ENCODE measurements around the gene TEX53. TPM values are rescaled to one million over a fixed set of nuclear protein-coding genes. Genes with fewer than 3 reads are reported as not detected.
A peak's percentile ranks its signal among the peaks of the same experiment; 100 is the strongest.

Gene TEX53
- total and polyA plus RNA-seq, 10 of the 15 experiments (the other 5 are each of a cell fraction or from before 2014, with no cell fraction given), result not detected

GRCh38 chr9:114616684-114617520 is 40.7 kb downstream of the TEX53 start (continued):
- TF ChIP-seq, protein P1, sequence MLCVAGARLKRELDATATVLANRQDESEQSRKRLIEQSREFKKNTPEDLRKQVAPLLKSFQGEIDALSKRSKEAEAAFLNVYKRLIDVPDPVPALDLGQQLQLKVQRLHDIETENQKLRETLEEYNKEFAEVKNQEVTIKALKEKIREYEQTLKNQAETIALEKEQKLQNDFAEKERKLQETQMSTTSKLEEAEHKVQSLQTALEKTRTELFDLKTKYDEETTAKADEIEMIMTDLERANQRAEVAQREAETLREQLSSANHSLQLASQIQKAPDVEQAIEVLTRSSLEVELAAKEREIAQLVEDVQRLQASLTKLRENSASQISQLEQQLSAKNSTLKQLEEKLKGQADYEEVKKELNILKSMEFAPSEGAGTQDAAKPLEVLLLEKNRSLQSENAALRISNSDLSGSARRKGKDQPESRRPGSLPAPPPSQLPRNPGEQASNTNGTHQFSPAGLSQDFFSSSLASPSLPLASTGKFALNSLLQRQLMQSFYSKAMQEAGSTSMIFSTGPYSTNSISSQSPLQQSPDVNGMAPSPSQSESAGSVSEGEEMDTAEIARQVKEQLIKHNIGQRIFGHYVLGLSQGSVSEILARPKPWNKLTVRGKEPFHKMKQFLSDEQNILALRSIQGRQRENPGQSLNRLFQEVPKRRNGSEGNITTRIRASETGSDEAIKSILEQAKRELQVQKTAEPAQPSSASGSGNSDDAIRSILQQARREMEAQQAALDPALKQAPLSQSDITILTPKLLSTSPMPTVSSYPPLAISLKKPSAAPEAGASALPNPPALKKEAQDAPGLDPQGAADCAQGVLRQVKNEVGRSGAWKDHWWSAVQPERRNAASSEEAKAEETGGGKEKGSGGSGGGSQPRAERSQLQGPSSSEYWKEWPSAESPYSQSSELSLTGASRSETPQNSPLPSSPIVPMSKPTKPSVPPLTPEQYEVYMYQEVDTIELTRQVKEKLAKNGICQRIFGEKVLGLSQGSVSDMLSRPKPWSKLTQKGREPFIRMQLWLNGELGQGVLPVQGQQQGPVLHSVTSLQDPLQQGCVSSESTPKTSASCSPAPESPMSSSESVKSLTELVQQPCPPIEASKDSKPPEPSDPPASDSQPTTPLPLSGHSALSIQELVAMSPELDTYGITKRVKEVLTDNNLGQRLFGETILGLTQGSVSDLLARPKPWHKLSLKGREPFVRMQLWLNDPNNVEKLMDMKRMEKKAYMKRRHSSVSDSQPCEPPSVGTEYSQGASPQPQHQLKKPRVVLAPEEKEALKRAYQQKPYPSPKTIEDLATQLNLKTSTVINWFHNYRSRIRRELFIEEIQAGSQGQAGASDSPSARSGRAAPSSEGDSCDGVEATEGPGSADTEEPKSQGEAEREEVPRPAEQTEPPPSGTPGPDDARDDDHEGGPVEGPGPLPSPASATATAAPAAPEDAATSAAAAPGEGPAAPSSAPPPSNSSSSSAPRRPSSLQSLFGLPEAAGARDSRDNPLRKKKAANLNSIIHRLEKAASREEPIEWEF (IDR thresholded peaks at IDR 0.05; ENCODE audit: insufficient replicate concordance, low read depth, low read length), result no peak
- TF ChIP-seq CBFB (IDR thresholded peaks at IDR 0.05; ENCODE audit: low read depth) (0 out of 2 replicates have a peak, but pooled peaks have one; percentile 48), NFYA (IDR thresholded peaks at IDR 0.05; ENCODE audit: borderline replicate concordance, low read depth, low read length) (no peak), RB1 (IDR thresholded peaks at IDR 0.05; ENCODE audit: borderline replicate concordance) (no peak), BMI1 (IDR thresholded peaks at IDR 0.05; ENCODE audit: borderline replicate concordance) (no peak), ZNF217 (IDR thresholded peaks at IDR 0.05) (peak; percentile 52; the same call in 1 of the 2 replicates), RBBP5 (conservative IDR thresholded peaks at IDR 0.05) (no peak), PAX8 (IDR thresholded peaks at IDR 0.05) (no peak), GATAD2B (conservative IDR thresholded peaks at IDR 0.05; ENCODE audit: low read depth) (peak; percentile 90), NR2C1 (IDR thresholded peaks at IDR 0.05) (peak; percentile 68), MYC (IDR thresholded peaks at IDR 0.05; ENCODE audit: insufficient read depth, insufficient read length, insufficient replicate concordance, low read length, severe bottlenecking) (no peak), CBX5 (IDR thresholded peaks at IDR 0.05; ENCODE audit: low read depth) (peak; percentile 27; the same call in 1 of the 2 replicates), NFXL1 (IDR thresholded peaks at IDR 0.05; ENCODE audit: borderline replicate concordance) (no peak), PML (IDR thresholded peaks at IDR 0.05; ENCODE audit: low read length) (no peak), RCOR1 (conservative IDR thresholded peaks at IDR 0.05; ENCODE audit: low read depth, low read length) (no peak), POLR2AphosphoS2 (IDR thresholded peaks at IDR 0.05; ENCODE audit: low read depth, low read length) (no peak), ZNF24 (IDR thresholded peaks at IDR 0.05) (no peak), TCF7 (IDR thresholded peaks at IDR 0.05; ENCODE audit: borderline replicate concordance) (no peak), NFIC (IDR thresholded peaks at IDR 0.05; ENCODE audit: low read depth, low read length) (peak; percentile 41; the same call in 1 of the 2 replicates), SREBF2 (IDR thresholded peaks at IDR 0.05; ENCODE audit: low read length) (no peak), BCLAF1 (IDR thresholded peaks at IDR 0.05) (no peak)
- TF ChIP-seq, protein P2, sequence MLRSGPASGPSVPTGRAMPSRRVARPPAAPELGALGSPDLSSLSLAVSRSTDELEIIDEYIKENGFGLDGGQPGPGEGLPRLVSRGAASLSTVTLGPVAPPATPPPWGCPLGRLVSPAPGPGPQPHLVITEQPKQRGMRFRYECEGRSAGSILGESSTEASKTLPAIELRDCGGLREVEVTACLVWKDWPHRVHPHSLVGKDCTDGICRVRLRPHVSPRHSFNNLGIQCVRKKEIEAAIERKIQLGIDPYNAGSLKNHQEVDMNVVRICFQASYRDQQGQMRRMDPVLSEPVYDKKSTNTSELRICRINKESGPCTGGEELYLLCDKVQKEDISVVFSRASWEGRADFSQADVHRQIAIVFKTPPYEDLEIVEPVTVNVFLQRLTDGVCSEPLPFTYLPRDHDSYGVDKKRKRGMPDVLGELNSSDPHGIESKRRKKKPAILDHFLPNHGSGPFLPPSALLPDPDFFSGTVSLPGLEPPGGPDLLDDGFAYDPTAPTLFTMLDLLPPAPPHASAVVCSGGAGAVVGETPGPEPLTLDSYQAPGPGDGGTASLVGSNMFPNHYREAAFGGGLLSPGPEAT (IDR thresholded peaks at IDR 0.05; ENCODE audit: low read depth), result peak; percentile 78

All from GM12878 (cell line).